Stimulated activated naive CD4-positive, alpha-beta T cell treated with Interleukin-2 at 50 U/mL for 16 hours (primary cell): Measurements from ENCODE around the gene TRAPPC8.
"Not testable (repeated sequence)": the region's sequence is repeated elsewhere in the genome, so short reads cannot be mapped to it uniquely, and the experiment has no call there.

Experiments
- DNase-seq: peaks from one replicate; lab custom pipeline; 2025; lab: John Stamatoyannopoulos, UW

TRAPPC8 gene

GRCh38 chr18:31942999-31943877 is at the start of gene TRAPPC8:
TSS of gene TRAPPC8 (minus strand) at chr18:31943128. CDS start at chr18:31942764, 364 bp downstream.
- DNase-seq, result peak; percentile 88

- DNase-seq, result no peak
Observed at GRCh38 chr18:31990823-31991222, 47.9 kb upstream of the TRAPPC8 start.

- no peak for DNase-seq
Observed at GRCh38 chr18:31983976-31984375, 41.0 kb upstream of the TRAPPC8 start.

GRCh38 chr18:31983020-31983419 is 40.1 kb upstream of the TRAPPC8 start:
- DNase-seq, result no peak

GRCh38 chr18:31980863-31981262 is 37.9 kb upstream of the TRAPPC8 start:
- no peak for DNase-seq

GRCh38 chr18:31979714-31980113 is 36.8 kb upstream of the TRAPPC8 start:
- DNase-seq, result no peak

GRCh38 chr18:31978616-31979015 is 35.7 kb upstream of the TRAPPC8 start:
- no peak for DNase-seq

GRCh38 chr18:31977270-31977872 is 34.4 kb upstream of the TRAPPC8 start:
- DNase-seq, result peak; percentile 14

- DNase-seq, result no peak
Observed at GRCh38 chr18:31976242-31976641, 33.3 kb upstream of the TRAPPC8 start.

- no peak for DNase-seq
Observed at GRCh38 chr18:31973929-31974546, 31.1 kb upstream of the TRAPPC8 start.

- no peak for DNase-seq
Observed at GRCh38 chr18:31970617-31971016, 27.7 kb upstream of the TRAPPC8 start.

GRCh38 chr18:31965316-31965970 is 22.5 kb upstream of the TRAPPC8 start:
- DNase-seq, result no peak

GRCh38 chr18:31957728-31958127 is 14.8 kb upstream of the TRAPPC8 start:
- no peak for DNase-seq

GRCh38 chr18:31954349-31954748 is 11.4 kb upstream of the TRAPPC8 start:
- no peak for DNase-seq

- not testable (repeated sequence) for DNase-seq
Observed at GRCh38 chr18:31953699-31954098, 10.8 kb upstream of the TRAPPC8 start.

GRCh38 chr18:31952223-31952622 is 9.3 kb upstream of the TRAPPC8 start:
- no peak for DNase-seq

GRCh38 chr18:31950583-31950982 is 7.7 kb upstream of the TRAPPC8 start:
- no peak for DNase-seq

- not testable (repeated sequence) for DNase-seq
Observed at GRCh38 chr18:31948349-31948748, 5.4 kb upstream of the TRAPPC8 start.

- no peak for DNase-seq
Observed at GRCh38 chr18:31946305-31947046, 3.5 kb upstream of the TRAPPC8 start.

GRCh38 chr18:31943878-31944816 is 1.2 kb upstream of the TRAPPC8 start:
- no peak for DNase-seq
